Measurements from ENCODE around the gene RAB19. TPM values are rescaled to one million over a fixed set of nuclear protein-coding genes. Genes with fewer than 3 reads are reported as not detected.
"Not testable (repeated sequence)": the region's sequence is repeated elsewhere in the genome, so short reads cannot be mapped to it uniquely, and the experiment has no call there.

Gene RAB19
- total RNA-seq, 2 experiments from 2014 or later, result 8.1 to 9.1 TPM

DNA sequence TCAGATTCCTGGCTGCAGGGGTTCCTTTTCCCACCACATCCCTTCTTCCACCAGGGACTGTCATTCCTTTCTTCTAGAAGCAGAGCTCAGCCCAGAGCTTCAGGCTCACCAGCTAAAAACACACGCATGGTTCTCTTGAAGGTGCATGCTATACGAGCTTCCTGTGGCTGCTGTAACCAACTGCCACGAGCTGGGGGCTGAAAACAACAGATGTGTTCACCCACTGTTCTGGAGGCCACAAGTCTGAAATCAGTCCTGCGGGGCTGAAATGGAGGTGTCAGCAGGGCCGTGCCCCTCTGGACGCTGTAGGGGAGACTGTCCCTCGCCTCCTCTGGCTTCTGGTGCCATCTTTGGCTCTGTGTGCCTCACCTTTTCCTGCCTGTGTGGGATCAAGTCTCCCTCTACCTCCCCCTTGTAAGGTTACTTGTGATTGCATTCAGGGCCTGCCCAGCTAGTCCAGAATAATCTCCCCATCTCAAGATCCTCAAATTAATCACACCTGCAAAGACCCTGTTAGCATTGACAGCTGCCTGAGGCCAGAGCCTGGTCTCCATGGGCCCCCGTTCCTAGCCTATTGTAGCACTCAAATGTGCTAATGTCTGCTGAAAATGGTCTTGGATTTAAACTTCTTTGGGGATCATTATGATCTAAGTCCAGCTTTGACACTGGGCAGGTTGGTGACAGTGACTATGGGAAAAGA, 13.7 kb downstream of the RAB19 start:
- Mint-ChIP-seq H3K4me1 (peaks cover 10% of the 10 kb centered on the region), H3K36me3 (peaks cover 12% of the 10 kb centered on the region), H3K27me3 (no peaks in the 10 kb centered on the region), H3K9me3 (peaks cover 1% of the 10 kb centered on the region), H3K4me3 (peak overlapping the region; percentile 6), H3K27ac (peak overlapping the region; percentile 80)
- ATAC-seq (ENCODE audit: low read depth) (peak; percentile 91), DNase-seq (peak; percentile 39)
- POLR2A ChIA-PET, result interaction anchor here (0.5 to 2.2 kb wide), 3 partner anchors 9 to 887 kb away, joined by 3 to 10 read pairs (median 3); partner anchors contain the start of gene RAB19

DNA sequence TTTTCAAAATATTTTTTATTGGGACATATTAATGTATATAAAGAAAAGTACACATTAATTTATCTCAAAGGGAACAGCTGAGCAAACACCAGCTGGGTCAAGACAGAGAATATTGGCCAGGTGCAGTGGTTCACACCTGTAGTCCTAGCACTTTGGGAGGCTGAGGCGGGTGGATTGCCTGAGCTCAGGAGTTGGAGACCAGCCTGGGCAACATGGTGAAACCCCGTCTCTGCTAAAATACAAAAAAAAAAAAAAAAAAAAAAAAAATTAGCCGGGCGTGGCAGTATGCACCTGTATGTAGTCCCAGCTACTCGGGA, 14.3 kb downstream of the RAB19 start:
- H3K4me3 Mint-ChIP-seq; H3K36me3 Mint-ChIP-seq; ATAC-seq (ENCODE audit: low read depth); H3K27me3 Mint-ChIP-seq; H3K27ac Mint-ChIP-seq; H3K9me3 Mint-ChIP-seq; H3K4me1 Mint-ChIP-seq; DNase-seq: not testable (repeated sequence)
- POLR2A ChIA-PET, result interaction anchor here (0.5 to 0.7 kb wide), 2 partner anchors 9 to 12 kb away, joined by 3 read pairs; no protein-coding TSS in a partner anchor

DNA sequence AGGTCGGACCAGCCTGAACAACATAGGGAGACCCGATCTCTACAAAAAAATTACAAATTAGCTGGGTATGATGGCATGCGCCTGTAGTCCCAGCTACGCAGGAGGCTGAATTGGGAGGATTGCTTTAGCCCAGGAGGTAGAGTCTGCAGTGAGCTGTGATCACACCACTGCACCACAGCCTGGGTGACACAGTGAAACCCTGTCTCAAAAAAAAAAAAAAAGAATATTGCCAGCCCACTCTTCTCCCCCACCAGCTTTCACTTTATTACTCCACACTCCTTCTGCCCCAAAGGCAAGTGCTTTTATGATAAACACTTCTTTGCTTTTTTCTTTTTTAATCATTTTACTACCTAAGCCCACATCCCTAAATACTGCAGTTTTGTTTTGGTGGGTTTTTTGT, 14.8 kb downstream of the RAB19 start:
- no peak for ATAC-seq (ENCODE audit: low read depth)
- no peaks in the 10 kb centered on the region for H3K27me3 Mint-ChIP-seq
- peaks cover 10% of the 10 kb centered on the region for H3K4me1 Mint-ChIP-seq
- no peak overlapping the region for H3K27ac Mint-ChIP-seq
- no peak overlapping the region for H3K4me3 Mint-ChIP-seq
- no peaks in the 10 kb centered on the region for H3K9me3 Mint-ChIP-seq
- POLR2A ChIA-PET, result interaction anchor here (0.7 kb wide), 1 partner anchor 12 kb away, joined by 3 read pairs; no protein-coding TSS in a partner anchor
- H3K36me3 Mint-ChIP-seq, result peaks cover 7% of the 10 kb centered on the region
- DNase-seq, result no peak

DNA sequence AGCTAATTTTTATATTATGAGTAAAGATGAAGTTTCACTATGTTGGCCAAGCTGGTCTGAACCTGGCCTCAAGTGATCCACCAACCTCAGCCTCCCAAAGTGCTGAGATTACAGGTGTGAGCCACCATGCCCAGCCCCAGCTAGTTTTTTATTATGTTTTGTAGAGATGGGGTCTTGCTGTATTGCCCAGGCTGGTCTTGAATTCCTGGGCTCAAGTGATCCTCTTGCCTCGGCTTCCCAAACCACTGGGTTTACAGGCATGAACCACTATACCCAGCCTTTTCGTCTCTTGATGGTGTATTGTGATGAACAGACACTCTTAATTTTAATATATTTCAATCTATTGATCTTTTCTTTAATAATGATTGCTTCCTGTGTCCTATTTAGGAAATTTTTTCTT, 17.7 kb downstream of the RAB19 start:
- POLR2A ChIA-PET, result no interaction called here
- no peaks in the 10 kb centered on the region for H3K27me3 Mint-ChIP-seq
- H3K4me3 Mint-ChIP-seq, result no peak overlapping the region
- H3K4me1 Mint-ChIP-seq, result peaks cover 5% of the 10 kb centered on the region
- no peak overlapping the region for H3K27ac Mint-ChIP-seq
- DNase-seq, result no peak
- ATAC-seq (ENCODE audit: low read depth), result no peak
- peaks cover 11% of the 10 kb centered on the region for H3K36me3 Mint-ChIP-seq
- H3K9me3 Mint-ChIP-seq, result no peaks in the 10 kb centered on the region

DNA sequence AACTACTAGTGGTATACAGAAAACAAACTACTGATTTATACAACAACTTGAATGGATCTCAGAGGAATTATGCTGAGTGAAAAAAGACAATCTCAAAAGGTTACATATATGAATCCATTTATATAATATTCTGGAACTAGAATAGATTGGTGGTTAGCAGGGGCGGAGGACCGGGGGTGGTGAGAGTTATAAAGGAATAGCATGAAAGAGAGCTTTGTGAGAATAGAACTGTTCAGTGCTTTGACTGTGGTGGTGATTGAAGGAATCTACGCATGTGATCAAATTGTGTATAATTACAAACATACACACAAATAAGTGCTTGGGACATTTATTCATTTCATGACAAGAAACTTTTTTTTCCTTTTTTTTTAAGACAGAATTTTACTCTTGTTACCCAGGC, 19.6 kb downstream of the RAB19 start:
- Mint-ChIP-seq H3K9me3 (no peaks in the 10 kb centered on the region), H3K4me1 (no peaks in the 10 kb centered on the region), H3K36me3 (peaks cover 10% of the 10 kb centered on the region), H3K4me3 (no peak overlapping the region), H3K27ac (no peak overlapping the region), H3K27me3 (no peaks in the 10 kb centered on the region)
- POLR2A ChIA-PET, result no interaction called here
- ATAC-seq (ENCODE audit: low read depth) (no peak), DNase-seq (no peak)

DNA sequence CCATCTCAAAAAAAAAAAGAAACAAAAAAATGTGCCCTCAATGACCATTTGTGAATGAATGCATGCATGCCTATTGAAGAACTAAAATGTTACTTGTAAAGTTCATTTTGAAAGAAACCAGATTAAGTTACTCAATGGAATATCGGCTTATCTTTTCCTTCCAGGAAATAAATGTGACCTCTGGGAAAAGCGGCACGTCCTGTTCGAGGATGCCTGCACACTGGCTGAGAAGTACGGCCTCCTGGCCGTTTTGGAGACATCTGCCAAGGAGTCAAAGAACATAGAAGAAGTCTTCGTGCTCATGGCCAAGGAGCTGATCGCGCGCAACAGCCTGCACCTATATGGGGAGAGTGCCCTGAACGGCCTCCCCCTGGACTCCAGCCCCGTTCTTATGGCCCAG, 21.9 kb downstream of the RAB19 start:
- no peak for ATAC-seq (ENCODE audit: low read depth)
- Mint-ChIP-seq H3K27me3 (no peaks in the 10 kb centered on the region), H3K4me1 (no peaks in the 10 kb centered on the region), H3K27ac (no peak overlapping the region), H3K4me3 (no peak overlapping the region), H3K36me3 (peaks cover 8% of the 10 kb centered on the region), H3K9me3 (no peaks in the 10 kb centered on the region)
- DNase-seq, result no peak
- POLR2A ChIA-PET, result no interaction called here

DNA sequence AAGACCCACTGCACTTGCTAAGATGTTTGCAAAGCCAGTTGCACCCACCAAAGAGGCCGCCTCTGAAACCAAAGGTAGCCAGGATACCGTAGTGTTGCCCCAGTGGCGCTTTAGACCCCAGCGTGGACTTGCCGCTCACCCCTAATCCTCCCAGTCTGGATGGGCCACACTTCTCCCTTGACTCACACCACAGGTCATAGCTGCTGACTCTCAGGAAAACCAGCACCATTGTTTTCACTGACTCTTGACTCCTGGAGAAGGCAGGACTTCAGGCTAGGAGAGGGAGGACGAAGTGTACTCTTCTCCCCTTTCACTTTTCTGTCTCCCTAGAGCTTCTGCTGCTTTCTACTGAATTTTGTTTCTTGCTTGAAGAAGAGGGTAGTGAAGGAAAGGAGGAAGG, 22.3 kb downstream of the RAB19 start:
- Mint-ChIP-seq H3K4me3 (no peak overlapping the region), H3K36me3 (peaks cover 8% of the 10 kb centered on the region), H3K4me1 (no peaks in the 10 kb centered on the region), H3K9me3 (no peaks in the 10 kb centered on the region), H3K27ac (no peak overlapping the region), H3K27me3 (no peaks in the 10 kb centered on the region)
- POLR2A ChIA-PET, result no interaction called here
- ATAC-seq (ENCODE audit: low read depth) (no peak), DNase-seq (no peak)

DNA sequence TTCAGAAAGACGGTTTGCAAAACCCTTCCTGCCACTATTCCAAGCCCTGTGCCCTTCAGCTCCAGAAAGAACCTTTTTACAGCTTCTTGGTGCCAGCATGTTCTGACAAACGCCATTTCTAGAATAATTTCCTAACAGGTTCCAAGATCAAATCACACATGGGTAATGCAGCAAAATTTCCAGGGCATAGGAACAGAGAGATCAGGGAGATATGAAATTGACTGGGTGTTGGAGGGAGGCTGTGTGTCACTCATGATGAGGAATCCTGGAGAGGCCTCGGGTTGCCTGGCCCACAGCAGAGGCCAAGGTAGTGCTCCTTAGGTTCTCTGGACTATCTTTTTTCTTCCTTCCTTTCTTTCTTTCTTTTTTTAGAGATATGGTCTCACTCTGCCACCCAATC, 29.5 kb downstream of the RAB19 start:
- H3K27ac Mint-ChIP-seq, result no peak overlapping the region
- POLR2A ChIA-PET, result no interaction called here

DNA sequence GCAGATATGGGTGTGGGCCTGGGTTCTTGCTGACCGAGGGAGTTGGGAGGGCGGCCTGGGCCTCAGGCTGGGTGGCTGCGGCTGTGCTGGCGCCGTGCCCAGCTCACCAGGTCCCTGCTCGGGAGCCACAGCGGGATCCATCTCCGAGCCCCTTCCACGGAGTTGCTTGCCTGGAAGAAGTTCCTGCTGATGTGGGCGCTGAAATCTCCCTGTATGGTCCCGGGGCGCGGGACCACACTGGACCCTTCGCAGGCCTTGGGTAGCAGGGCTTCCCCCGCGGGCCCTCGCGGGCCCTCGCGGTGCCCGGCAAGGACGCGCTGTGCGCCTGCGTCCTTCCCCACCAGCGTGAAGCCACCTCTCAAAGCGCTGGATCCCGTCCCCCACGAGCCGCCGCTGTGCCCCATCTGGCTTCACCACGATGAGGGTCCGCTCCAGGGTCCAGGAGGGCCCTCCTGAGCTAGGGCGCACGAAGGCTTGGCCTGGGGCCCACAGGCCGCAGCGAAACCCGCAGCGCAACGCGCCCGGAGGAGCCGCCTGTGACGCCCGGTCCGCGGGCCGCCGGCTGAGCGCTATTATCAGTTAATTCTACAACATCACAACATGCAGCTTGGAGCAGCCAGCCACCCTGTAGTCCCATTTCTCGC, 31.5 kb downstream of the RAB19 start:
- Mint-ChIP-seq H3K9me3 (no peaks in the 10 kb centered on the region), H3K27ac (no peak overlapping the region), H3K4me3 (no peak overlapping the region), H3K27me3 (no peaks in the 10 kb centered on the region), H3K36me3 (no peaks in the 10 kb centered on the region), H3K4me1 (no peaks in the 10 kb centered on the region)
- DNase-seq (no peak), ATAC-seq (ENCODE audit: low read depth) (no peak)
- POLR2A ChIA-PET, result no interaction called here

More for the DNA sequence above, 29.5 kb downstream of the RAB19 start:
- no peak for ATAC-seq (ENCODE audit: low read depth)
- H3K36me3 Mint-ChIP-seq, result no peaks in the 10 kb centered on the region
- no peaks in the 10 kb centered on the region for H3K9me3 Mint-ChIP-seq
- no peaks in the 10 kb centered on the region for H3K27me3 Mint-ChIP-seq
- no peak for DNase-seq
- H3K4me3 Mint-ChIP-seq, result no peak overlapping the region
- H3K4me1 Mint-ChIP-seq, result no peaks in the 10 kb centered on the region

DNA sequence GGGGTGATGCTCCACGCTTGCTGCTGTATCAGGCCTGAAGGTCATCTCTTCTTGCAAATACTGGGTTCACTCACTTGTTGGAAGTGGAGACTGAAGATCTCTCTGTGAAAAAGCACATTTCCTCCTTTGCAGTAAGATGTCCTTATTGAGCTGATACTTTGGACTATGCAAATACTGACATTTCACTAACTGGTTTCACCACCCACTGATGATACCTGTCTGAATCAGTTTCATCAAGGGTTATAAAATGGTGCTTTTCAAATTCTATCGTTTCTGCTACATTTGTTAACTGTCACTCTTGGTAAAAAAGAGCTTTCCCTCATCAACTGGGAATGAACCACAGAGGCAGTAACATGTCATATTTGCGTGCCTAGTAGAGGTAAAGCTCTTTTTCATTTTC, 35.5 kb downstream of the RAB19 start:
- ATAC-seq (ENCODE audit: low read depth) (no peak), DNase-seq (no peak)
- Mint-ChIP-seq H3K36me3 (no peaks in the 10 kb centered on the region), H3K9me3 (no peaks in the 10 kb centered on the region), H3K4me3 (no peak overlapping the region), H3K4me1 (peaks cover 1% of the 10 kb centered on the region), H3K27ac (no peak overlapping the region), H3K27me3 (no peaks in the 10 kb centered on the region)
- POLR2A ChIA-PET, result interaction anchor here (0.8 kb wide), 1 partner anchor 22 kb away, joined by 3 read pairs; no protein-coding TSS in a partner anchor

DNA sequence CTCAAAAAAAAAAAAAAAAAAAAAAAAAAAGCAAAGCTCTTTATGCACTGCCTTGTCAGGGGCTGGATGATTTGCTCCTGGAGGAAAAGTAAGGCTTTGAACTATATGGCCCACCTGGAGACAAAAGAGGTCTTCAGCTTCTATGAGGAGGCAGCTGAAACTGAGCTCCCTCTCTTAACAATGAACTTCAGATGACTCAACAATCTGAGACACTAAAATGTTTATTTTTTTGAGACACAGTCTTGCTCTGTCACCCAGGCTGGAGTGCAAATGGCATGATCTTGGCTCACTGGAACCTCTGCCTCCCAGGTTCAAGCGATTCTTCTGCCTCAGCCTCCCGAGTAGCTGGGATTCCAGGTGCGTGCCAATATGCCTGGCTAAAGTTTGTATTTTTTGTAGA, 36.7 kb downstream of the RAB19 start:
- no peaks in the 10 kb centered on the region for H3K9me3 Mint-ChIP-seq
- H3K4me3 Mint-ChIP-seq, result no peak overlapping the region
- DNase-seq, result no peak
- no peaks in the 10 kb centered on the region for H3K27me3 Mint-ChIP-seq
- peaks cover 1% of the 10 kb centered on the region for H3K4me1 Mint-ChIP-seq
- H3K36me3 Mint-ChIP-seq, result no peaks in the 10 kb centered on the region
- ATAC-seq (ENCODE audit: low read depth), result no peak
- H3K27ac Mint-ChIP-seq, result no peak overlapping the region
- POLR2A ChIA-PET, result no interaction called here

DNA sequence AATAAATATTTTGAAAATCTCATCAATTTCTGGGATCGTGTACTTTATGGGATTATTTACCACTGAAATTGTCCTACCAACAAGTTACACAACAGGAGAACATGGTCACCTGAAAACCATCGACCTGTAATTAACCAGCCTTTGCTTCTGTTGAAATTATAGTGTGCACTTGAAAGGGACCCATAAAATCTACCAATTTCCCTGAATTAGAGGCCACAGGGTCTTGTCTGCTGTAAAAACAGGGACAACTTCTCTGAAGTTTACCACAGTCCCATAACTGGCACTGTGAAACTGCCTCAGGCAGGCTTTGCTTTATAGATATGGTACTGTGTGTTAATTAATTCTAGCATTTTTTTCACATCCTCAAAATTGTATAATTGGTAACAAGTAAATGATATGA, 37.7 kb downstream of the RAB19 start:
- Mint-ChIP-seq H3K9me3 (no peaks in the 10 kb centered on the region), H3K4me1 (peaks cover 1% of the 10 kb centered on the region), H3K27me3 (no peaks in the 10 kb centered on the region), H3K27ac (no peak overlapping the region), H3K4me3 (no peak overlapping the region), H3K36me3 (no peaks in the 10 kb centered on the region)
- no peak for DNase-seq
- POLR2A ChIA-PET, result no interaction called here
- no peak for ATAC-seq (ENCODE audit: low read depth)

DNA sequence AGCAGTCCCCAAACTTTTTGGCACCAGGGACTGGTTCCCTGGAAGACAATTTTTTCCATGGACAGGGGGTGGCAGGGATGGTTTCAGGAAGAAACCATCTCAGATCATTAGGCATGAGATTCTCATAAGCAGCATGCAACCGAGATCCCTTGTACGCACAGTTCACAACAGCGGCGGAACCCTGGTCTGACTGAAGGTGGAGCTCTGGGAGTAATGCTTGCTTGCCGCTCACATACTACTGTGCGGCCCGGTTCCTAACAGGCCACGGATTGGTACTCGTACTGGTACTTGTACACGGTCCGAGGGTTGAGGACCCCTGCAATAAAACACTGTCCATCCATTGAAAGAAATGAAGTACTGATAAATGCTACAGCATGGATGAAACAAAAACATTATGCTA, 42.6 kb downstream of the RAB19 start:
- Mint-ChIP-seq H3K27me3 (no peaks in the 10 kb centered on the region), H3K36me3 (no peaks in the 10 kb centered on the region), H3K4me1 (peaks cover 7% of the 10 kb centered on the region), H3K4me3 (no peak overlapping the region), H3K9me3 (no peaks in the 10 kb centered on the region), H3K27ac (no peak overlapping the region)
- DNase-seq, result no peak
- ATAC-seq (ENCODE audit: low read depth), result no peak
- POLR2A ChIA-PET, result no interaction called here

DNA sequence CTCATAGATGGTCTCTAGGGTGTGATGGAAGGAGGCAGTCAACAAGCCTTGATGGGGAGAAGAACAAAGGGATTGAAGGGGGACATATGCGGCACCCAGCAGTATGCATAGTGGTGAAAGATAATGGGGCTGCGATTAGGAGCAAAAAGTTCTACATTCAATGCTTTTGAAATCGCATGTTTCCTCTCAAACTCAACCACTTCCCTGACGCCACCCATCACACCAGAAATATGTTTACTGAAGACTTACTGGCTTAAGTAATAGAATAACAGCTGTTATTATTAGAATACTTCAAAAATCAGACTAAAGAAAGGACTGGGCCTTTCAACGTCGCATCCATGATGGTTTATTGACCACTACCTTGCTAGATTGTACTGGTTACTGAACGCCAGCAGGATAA, 44.0 kb downstream of the RAB19 start:
- no peak overlapping the region for H3K27ac Mint-ChIP-seq
- no peak for ATAC-seq (ENCODE audit: low read depth)
- DNase-seq, result no peak
- H3K4me3 Mint-ChIP-seq, result no peak overlapping the region
- POLR2A ChIA-PET, result no interaction called here
- H3K4me1 Mint-ChIP-seq, result peaks cover 7% of the 10 kb centered on the region
- H3K9me3 Mint-ChIP-seq, result no peaks in the 10 kb centered on the region
- H3K36me3 Mint-ChIP-seq, result peaks cover 6% of the 10 kb centered on the region
- H3K27me3 Mint-ChIP-seq, result no peaks in the 10 kb centered on the region

Measured in activated naive CD8-positive, alpha-beta T cell treated with anti-CD3 and anti-CD28 coated beads, Interleukin-2, amount 10 ng/mL, durations not matched to agents 7 days and 5 days (primary cell).